ENCODE data around the gene COL13A1. TPM values are rescaled to one million over a fixed set of nuclear protein-coding genes. Genes with fewer than 3 reads are reported as not detected.

The COL13A1 gene
- total RNA-seq, 4 donors from 2014 or later = 0.17 to 0.49 (median 0.44) TPM; not detected in 1

- TF ChIP-seq CTCF (IDR thresholded peaks at IDR 0.05; ENCODE audit: low read depth) = no peak
These were observed 26.6 kb downstream of the COL13A1 start for GRCh38 chr10:69828144-69828870.

GRCh38 chr10:69829775-69830174 is 28.1 kb downstream of the COL13A1 start:
- TF ChIP-seq CTCF (IDR thresholded peaks at IDR 0.05; ENCODE audit: low read depth) = no peak

- TF ChIP-seq CTCF (IDR thresholded peaks at IDR 0.05; ENCODE audit: low read depth) = no peak
These were observed 29.6 kb downstream of the COL13A1 start for GRCh38 chr10:69831231-69831855.

GRCh38 chr10:69835233-69835632 is 33.5 kb downstream of the COL13A1 start:
- TF ChIP-seq CTCF (IDR thresholded peaks at IDR 0.05; ENCODE audit: low read depth) = no peak

- TF ChIP-seq CTCF (IDR thresholded peaks at IDR 0.05; ENCODE audit: low read depth) = no peak
These were observed 34.4 kb downstream of the COL13A1 start for GRCh38 chr10:69835875-69836730.

GRCh38 chr10:69836731-69837030 is 35.0 kb downstream of the COL13A1 start:
- no peak for TF ChIP-seq CTCF (IDR thresholded peaks at IDR 0.05; ENCODE audit: low read depth)

GRCh38 chr10:69837261-69837660 is 35.6 kb downstream of the COL13A1 start:
- no peak for TF ChIP-seq CTCF (IDR thresholded peaks at IDR 0.05; ENCODE audit: low read depth)

Measured in subcutaneous adipose tissue (tissue), 4 donors.